ENCODE results near the gene LIMK2.

GRCh38 chr22:31269892-31270579, 57.9 kb downstream of the LIMK2 start:
- TF ChIP-seq, protein P1, sequence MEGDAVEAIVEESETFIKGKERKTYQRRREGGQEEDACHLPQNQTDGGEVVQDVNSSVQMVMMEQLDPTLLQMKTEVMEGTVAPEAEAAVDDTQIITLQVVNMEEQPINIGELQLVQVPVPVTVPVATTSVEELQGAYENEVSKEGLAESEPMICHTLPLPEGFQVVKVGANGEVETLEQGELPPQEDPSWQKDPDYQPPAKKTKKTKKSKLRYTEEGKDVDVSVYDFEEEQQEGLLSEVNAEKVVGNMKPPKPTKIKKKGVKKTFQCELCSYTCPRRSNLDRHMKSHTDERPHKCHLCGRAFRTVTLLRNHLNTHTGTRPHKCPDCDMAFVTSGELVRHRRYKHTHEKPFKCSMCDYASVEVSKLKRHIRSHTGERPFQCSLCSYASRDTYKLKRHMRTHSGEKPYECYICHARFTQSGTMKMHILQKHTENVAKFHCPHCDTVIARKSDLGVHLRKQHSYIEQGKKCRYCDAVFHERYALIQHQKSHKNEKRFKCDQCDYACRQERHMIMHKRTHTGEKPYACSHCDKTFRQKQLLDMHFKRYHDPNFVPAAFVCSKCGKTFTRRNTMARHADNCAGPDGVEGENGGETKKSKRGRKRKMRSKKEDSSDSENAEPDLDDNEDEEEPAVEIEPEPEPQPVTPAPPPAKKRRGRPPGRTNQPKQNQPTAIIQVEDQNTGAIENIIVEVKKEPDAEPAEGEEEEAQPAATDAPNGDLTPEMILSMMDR (conservative IDR thresholded peaks at IDR 0.05) = no peak
- no peak for TF ChIP-seq ZFX (IDR thresholded peaks at IDR 0.05)

Measured in C4-2B (cell line).